Measurements from ENCODE around the gene PAPSS2. TPM values are rescaled to one million over a fixed set of nuclear protein-coding genes. Genes with fewer than 3 reads are reported as not detected.
"Not testable (repeated sequence)": the region's sequence is repeated elsewhere in the genome, so short reads cannot be mapped to it uniquely, and the experiment has no call there.

Gene PAPSS2
- total RNA-seq, 2 donors from 2014 or later, result 15.7 to 20.2 TPM

GRCh38 chr10:87740254-87740655, 80.6 kb downstream of the PAPSS2 start:
- Histone ChIP-seq H3K4me1 (ENCODE audit: control insufficient read depth, insufficient read depth, low read length) (no peaks in the 10 kb centered on the region), H3K4me3 (ENCODE audit: low read length) (no peak overlapping the region), H3K9me3 (ENCODE audit: control insufficient read depth, low read length) (peaks cover 21% of the 10 kb centered on the region), H3K27me3 (ENCODE audit: control insufficient read depth, insufficient read depth, low read length, poor library complexity, severe bottlenecking) (no peaks in the 10 kb centered on the region), H3K36me3 (ENCODE audit: control insufficient read depth, insufficient read depth, low read length) (peaks cover 21% of the 10 kb centered on the region), H3K27ac (ENCODE audit: low read depth, low read length) (no peak overlapping the region), H3K9ac (ENCODE audit: extremely low read depth, low read length, poor library complexity, severe bottlenecking) (no peak overlapping the region)
- Mint-ChIP-seq H3K27me3 (ENCODE audit: insufficient read depth) (no peaks in the 10 kb centered on the region), H3K4me1 (peaks cover 7% of the 10 kb centered on the region), H3K36me3 (ENCODE audit: low read depth) (peaks cover 20% of the 10 kb centered on the region), H3K4me3 (no peak overlapping the region), H3K27ac (no peak overlapping the region), H3K9me3 (peaks cover 10% of the 10 kb centered on the region)
- no peak for DNase-seq
- TF ChIP-seq, protein P1, sequence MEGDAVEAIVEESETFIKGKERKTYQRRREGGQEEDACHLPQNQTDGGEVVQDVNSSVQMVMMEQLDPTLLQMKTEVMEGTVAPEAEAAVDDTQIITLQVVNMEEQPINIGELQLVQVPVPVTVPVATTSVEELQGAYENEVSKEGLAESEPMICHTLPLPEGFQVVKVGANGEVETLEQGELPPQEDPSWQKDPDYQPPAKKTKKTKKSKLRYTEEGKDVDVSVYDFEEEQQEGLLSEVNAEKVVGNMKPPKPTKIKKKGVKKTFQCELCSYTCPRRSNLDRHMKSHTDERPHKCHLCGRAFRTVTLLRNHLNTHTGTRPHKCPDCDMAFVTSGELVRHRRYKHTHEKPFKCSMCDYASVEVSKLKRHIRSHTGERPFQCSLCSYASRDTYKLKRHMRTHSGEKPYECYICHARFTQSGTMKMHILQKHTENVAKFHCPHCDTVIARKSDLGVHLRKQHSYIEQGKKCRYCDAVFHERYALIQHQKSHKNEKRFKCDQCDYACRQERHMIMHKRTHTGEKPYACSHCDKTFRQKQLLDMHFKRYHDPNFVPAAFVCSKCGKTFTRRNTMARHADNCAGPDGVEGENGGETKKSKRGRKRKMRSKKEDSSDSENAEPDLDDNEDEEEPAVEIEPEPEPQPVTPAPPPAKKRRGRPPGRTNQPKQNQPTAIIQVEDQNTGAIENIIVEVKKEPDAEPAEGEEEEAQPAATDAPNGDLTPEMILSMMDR (conservative IDR thresholded peaks at IDR 0.05), result no peak

DNA sequence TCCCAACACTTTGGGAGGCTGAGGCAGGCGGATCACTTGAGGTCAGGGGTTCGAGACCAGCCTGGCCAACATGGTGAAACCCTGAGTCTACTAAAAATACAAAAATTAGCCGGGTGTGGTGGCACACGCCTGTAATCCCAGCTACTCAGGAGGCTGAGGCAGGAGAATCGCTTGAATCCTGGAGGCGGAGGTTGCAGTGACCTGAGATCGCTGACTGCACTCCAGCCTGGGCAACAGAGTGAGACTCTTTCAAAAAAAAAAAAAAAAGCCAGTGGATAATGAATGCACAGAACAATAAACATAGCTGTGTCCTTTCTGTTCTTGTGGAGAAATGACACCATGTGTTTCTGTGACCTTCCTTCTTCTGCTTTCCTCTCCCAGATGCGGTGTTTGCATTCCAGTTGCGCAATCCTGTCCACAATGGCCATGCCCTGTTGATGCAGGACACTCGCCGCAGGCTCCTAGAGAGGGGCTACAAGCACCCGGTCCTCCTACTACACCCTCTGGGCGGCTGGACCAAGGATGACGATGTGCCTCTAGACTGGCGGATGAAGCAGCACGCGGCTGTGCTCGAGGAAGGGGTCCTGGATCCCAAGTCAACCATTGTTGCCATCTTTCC, 83.4 kb downstream of the PAPSS2 start:
- H3K4me3 Mint-ChIP-seq, H3K4me1 Mint-ChIP-seq: not testable (repeated sequence)
- 96 to 100% methylated on average over 7 to 18 of the region's 18 CpGs for WGBS, 2 experiments (ENCODE audit: insufficient coverage in 1 of 2, insufficient read length in 1 of 2)

DNA sequence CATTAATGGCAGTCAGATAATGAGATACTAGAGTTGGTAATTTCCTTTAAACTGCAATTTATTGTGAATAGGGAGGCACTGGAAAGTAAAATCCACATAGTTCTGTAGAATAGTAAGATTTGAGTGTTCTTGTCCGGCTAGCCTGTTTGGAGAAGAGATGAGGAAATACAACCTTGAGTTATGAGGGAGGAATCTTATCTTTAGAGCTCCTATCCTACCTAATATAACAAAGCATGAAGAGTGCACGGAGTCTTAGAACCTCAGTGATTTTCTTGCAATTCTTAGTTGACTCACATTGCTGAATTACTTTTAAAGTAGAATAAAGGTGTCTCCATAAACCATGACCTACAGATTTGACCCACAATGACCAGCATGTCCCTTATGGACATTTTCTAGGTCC, 84.9 kb downstream of the PAPSS2 start:
- Histone ChIP-seq H3K4me1 (ENCODE audit: control insufficient read depth, insufficient read depth, low read length) (no peaks in the 10 kb centered on the region), H3K27ac (ENCODE audit: low read depth, low read length) (no peak overlapping the region), H3K9ac (ENCODE audit: extremely low read depth, low read length, poor library complexity, severe bottlenecking) (no peak overlapping the region), H3K4me3 (ENCODE audit: low read length) (no peak overlapping the region), H3K27me3 (ENCODE audit: control insufficient read depth, insufficient read depth, low read length, poor library complexity, severe bottlenecking) (no peaks in the 10 kb centered on the region), H3K36me3 (ENCODE audit: control insufficient read depth, insufficient read depth, low read length) (peaks cover 38% of the 10 kb centered on the region), H3K9me3 (ENCODE audit: control insufficient read depth, low read length) (peaks cover 26% of the 10 kb centered on the region)
- peaks cover 11% of the 10 kb centered on the region for H3K4me1 Mint-ChIP-seq
- no peak overlapping the region for H3K4me3 Mint-ChIP-seq
- TF ChIP-seq, protein P1 (conservative IDR thresholded peaks at IDR 0.05), result no peak
- 80 to 88% methylated on average over 1 to 2 of the region's 2 CpGs for WGBS, 2 experiments (ENCODE audit: insufficient coverage in 1 of 2, insufficient read length in 1 of 2)
- H3K9me3 Mint-ChIP-seq, result peaks cover 14% of the 10 kb centered on the region
- no peaks in the 10 kb centered on the region for H3K27me3 Mint-ChIP-seq (ENCODE audit: insufficient read depth)
- DNase-seq, result no peak
- H3K27ac Mint-ChIP-seq, result no peak overlapping the region
- peaks cover 30% of the 10 kb centered on the region for H3K36me3 Mint-ChIP-seq (ENCODE audit: low read depth)

More for the DNA sequence above, 83.4 kb downstream of the PAPSS2 start:
- Mint-ChIP-seq H3K9me3 (peaks cover 11% of the 10 kb centered on the region), H3K36me3 (ENCODE audit: low read depth) (peaks cover 26% of the 10 kb centered on the region)
- Histone ChIP-seq H3K4me3 (ENCODE audit: low read length) (peak overlapping the region; percentile 28), H3K9me3 (ENCODE audit: control insufficient read depth, low read length) (peaks cover 26% of the 10 kb centered on the region), H3K36me3 (ENCODE audit: control insufficient read depth, insufficient read depth, low read length) (peaks cover 38% of the 10 kb centered on the region)
- not testable (repeated sequence) for H3K27me3 ChIP-seq (ENCODE audit: control insufficient read depth, insufficient read depth, low read length, poor library complexity, severe bottlenecking); DNase-seq; H3K27ac Mint-ChIP-seq; H3K4me1 ChIP-seq (ENCODE audit: control insufficient read depth, insufficient read depth, low read length); H3K9ac ChIP-seq (ENCODE audit: extremely low read depth, low read length, poor library complexity, severe bottlenecking); H3K27me3 Mint-ChIP-seq (ENCODE audit: insufficient read depth); H3K27ac ChIP-seq (ENCODE audit: low read depth, low read length)

DNA sequence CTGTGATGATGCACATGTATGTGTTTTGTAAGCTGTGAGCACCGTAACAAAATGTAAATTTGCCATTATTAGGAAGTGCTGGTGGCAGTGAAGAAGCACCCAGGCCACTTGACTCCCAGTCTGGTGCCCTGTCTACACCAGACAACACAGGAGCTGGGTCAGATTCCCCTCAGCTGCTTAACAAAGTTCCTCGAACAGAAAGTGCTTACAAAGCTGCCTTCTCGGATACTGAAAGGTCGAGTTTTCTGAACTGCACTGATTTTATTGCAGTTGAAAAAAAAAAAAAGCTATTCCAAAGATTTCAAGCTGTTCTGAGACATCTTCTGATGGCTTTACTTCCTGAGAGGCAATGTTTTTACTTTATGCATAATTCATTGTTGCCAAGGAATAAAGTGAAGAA, 87.2 kb downstream of the PAPSS2 start:
- H3K27me3 Mint-ChIP-seq (ENCODE audit: insufficient read depth), result no peaks in the 10 kb centered on the region
- Histone ChIP-seq H3K36me3 (ENCODE audit: control insufficient read depth, insufficient read depth, low read length) (peaks cover 43% of the 10 kb centered on the region), H3K9ac (ENCODE audit: extremely low read depth, low read length, poor library complexity, severe bottlenecking) (no peak overlapping the region), H3K4me1 (ENCODE audit: control insufficient read depth, insufficient read depth, low read length) (peaks cover 8% of the 10 kb centered on the region), H3K27me3 (ENCODE audit: control insufficient read depth, insufficient read depth, low read length, poor library complexity, severe bottlenecking) (no peaks in the 10 kb centered on the region), H3K9me3 (ENCODE audit: control insufficient read depth, low read length) (peaks cover 26% of the 10 kb centered on the region), H3K27ac (ENCODE audit: low read depth, low read length) (no peak overlapping the region), H3K4me3 (ENCODE audit: low read length) (no peak overlapping the region)
- no peak overlapping the region for H3K27ac Mint-ChIP-seq
- 78 to 94% methylated on average over 3 to 4 of the region's 4 CpGs for WGBS, 2 experiments (ENCODE audit: insufficient coverage in 1 of 2, insufficient read length in 1 of 2)
- peaks cover 14% of the 10 kb centered on the region for H3K9me3 Mint-ChIP-seq
- peaks cover 27% of the 10 kb centered on the region for H3K36me3 Mint-ChIP-seq (ENCODE audit: low read depth)
- no peak overlapping the region for H3K4me3 Mint-ChIP-seq
- TF ChIP-seq, protein P1 (conservative IDR thresholded peaks at IDR 0.05), result no peak
- no peak for DNase-seq
- H3K4me1 Mint-ChIP-seq, result peaks cover 28% of the 10 kb centered on the region

DNA sequence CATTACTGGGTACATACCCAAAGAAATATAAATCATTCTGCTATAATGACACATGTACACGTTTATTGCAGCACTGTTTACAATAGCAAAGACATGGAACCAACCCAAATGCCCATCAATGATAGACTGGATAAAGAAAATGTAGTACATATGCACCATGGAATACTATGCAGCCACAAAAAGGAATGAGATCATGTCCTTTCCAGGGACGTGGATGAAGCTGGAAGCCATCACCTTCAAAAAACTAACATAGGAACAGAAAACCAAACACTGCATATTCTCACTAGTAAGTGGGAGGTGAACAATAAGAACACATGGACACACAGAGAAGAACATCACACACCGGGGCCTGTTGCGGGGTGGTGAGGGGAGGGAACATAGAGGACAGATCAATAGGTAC, 88.6 kb downstream of the PAPSS2 start:
- Mint-ChIP-seq H3K9me3 (peaks cover 11% of the 10 kb centered on the region), H3K4me1 (peaks cover 28% of the 10 kb centered on the region), H3K36me3 (ENCODE audit: low read depth) (peaks cover 29% of the 10 kb centered on the region)
- H3K4me3 ChIP-seq (ENCODE audit: low read length); H3K4me3 Mint-ChIP-seq; H3K27me3 ChIP-seq (ENCODE audit: control insufficient read depth, insufficient read depth, low read length, poor library complexity, severe bottlenecking); H3K9ac ChIP-seq (ENCODE audit: extremely low read depth, low read length, poor library complexity, severe bottlenecking); H3K4me1 ChIP-seq (ENCODE audit: control insufficient read depth, insufficient read depth, low read length); H3K27ac Mint-ChIP-seq; H3K27ac ChIP-seq (ENCODE audit: low read depth, low read length); H3K27me3 Mint-ChIP-seq (ENCODE audit: insufficient read depth); DNase-seq: not testable (repeated sequence)
- WGBS, 2 experiments (ENCODE audit: insufficient coverage in 1 of 2, insufficient read length in 1 of 2), result 99% methylated on average over 4 of the region's 4 CpGs; no CpG with 5 or more reads in 1 of the 2 experiments
- H3K9me3 ChIP-seq (ENCODE audit: control insufficient read depth, low read length), result peaks cover 23% of the 10 kb centered on the region
- H3K36me3 ChIP-seq (ENCODE audit: control insufficient read depth, insufficient read depth, low read length), result peaks cover 52% of the 10 kb centered on the region

All from endodermal cell (in vitro differentiated cells).